OCI-LY7 (cell line): ENCODE data around the gene PEG3. TPM values are rescaled to one million over a fixed set of nuclear protein-coding genes. Genes with fewer than 3 reads are reported as not detected.

Experiments
- BruUV-seq: library from RNA; stranded (reverse); fragments of 400-500 nt; replicated peaks from 2 replicates; lab custom pipeline; 2021; lab: Mats Ljungman, UMichigan
- CTCF ChIA-PET: fragments of 300-600 bp; sonication (Branson Sonifier 250); formaldehyde crosslinking; loops from one replicate; lab custom pipeline; 2022; ENCODE audit warnings: antibody characterized with exemption; ENCODE audit not compliant: unreplicated experiment; lab: Charles Lee
- POLR2A ChIA-PET: fragments of 300-600 bp; sonication (Branson Sonifier 250); formaldehyde crosslinking; loops from one replicate; lab custom pipeline; 2022; ENCODE audit warnings: antibody characterized with exemption; lab: Charles Lee
- DNase-seq: peaks from one replicate; pipeline ENCODE4 v3.0.0-alpha.2; 2015; ENCODE audit warnings: low spot score
- H2AFZ ChIP-seq: fragments of 200-600 bp; sonication (generic), shearing (Covaris generic); 2 replicates; pipeline ENCODE4 v1.6.1; 2014; ENCODE audit warnings: mild to moderate bottlenecking, antibody characterized with exemption, low read length, moderate library complexity
- H3K27ac ChIP-seq: fragments of 200-600 bp; sonication (generic); 2 replicates; pipeline ENCODE4 v1.5.1; 2014; ENCODE audit warnings: mixed run types, low read depth, mild to moderate bottlenecking, moderate library complexity, low read length, inconsistent platforms; ENCODE audit not compliant: poor library complexity, severe bottlenecking
- H3K36me3 ChIP-seq: fragments of 200-600 bp; sonication (generic); 2 replicates; pipeline ENCODE4 v1.6.1; 2014; ENCODE audit warnings: mild to moderate bottlenecking, antibody characterized with exemption, low read length, moderate library complexity, mixed read lengths; ENCODE audit not compliant: insufficient read depth
- H3K4me1 ChIP-seq: fragments of 200-600 bp; sonication (generic); 2 replicates; pipeline ENCODE4 v1.5.1; 2014; ENCODE audit warnings: mild to moderate bottlenecking, low read length; ENCODE audit not compliant: insufficient read depth, poor library complexity, severe bottlenecking
- H3K4me2 ChIP-seq: fragments of 200-600 bp; sonication (generic); 2 replicates; pipeline ENCODE4 v1.6.1; 2014; ENCODE audit warnings: mild to moderate bottlenecking, low read length
- H3K4me3 ChIP-seq: fragments of 200-600 bp; sonication (generic); 2 replicates; pipeline ENCODE4 v1.5.1; 2014; ENCODE audit warnings: mild to moderate bottlenecking, low read depth, low read length; ENCODE audit not compliant: poor library complexity, severe bottlenecking
- H3K79me2 ChIP-seq: fragments of 200-600 bp; sonication (generic); 2 replicates; pipeline ENCODE4 v1.6.1; 2016; ENCODE audit warnings: low read depth, mild to moderate bottlenecking, low read length, moderate library complexity, mixed read lengths; ENCODE audit not compliant: insufficient read depth
- H3K9me2 ChIP-seq: fragments of 200-600 bp; sonication (generic); 2 replicates; pipeline ENCODE4 v1.6.1; 2016; ENCODE audit warnings: mild to moderate bottlenecking, low read length, mixed read lengths; ENCODE audit not compliant: insufficient read depth
- H3K9me3 ChIP-seq: fragments of 200-600 bp; sonication (generic); 2 replicates; pipeline ENCODE4 v1.6.1; 2014; ENCODE audit warnings: mild to moderate bottlenecking, mixed run types, low read length, mixed read lengths
- H4K20me1 ChIP-seq: fragments of 200-600 bp; sonication (generic); 2 replicates; pipeline ENCODE4 v1.6.1; 2014; ENCODE audit warnings: mild to moderate bottlenecking, antibody characterized with exemption, low read length, moderate library complexity, mixed read lengths; ENCODE audit not compliant: insufficient read depth
- CTCF ChIP-seq: fragments of 200-600 bp; sonication (generic); conservative IDR thresholded peaks from 2 replicates; pipeline ENCODE4 v1.5.1; 2014; ENCODE audit warnings: mild to moderate bottlenecking, antibody characterized with exemption, low read length, moderate library complexity, mixed read lengths
- EZH2phosphoT487 ChIP-seq: fragments of 200-600 bp; sonication (generic); IDR thresholded peaks from 2 replicates; pipeline ENCODE4 v1.6.1; 2018; ENCODE audit warnings: low read depth, borderline replicate concordance, mild to moderate bottlenecking, mixed run types, antibody characterized with exemption, low read length, moderate library complexity, mixed read lengths
- intact Hi-C: fragments of 100-400 bp; cut with micrococcal nuclease; formaldehyde crosslinking; loops from one replicate; pipeline ENCODE4 v1.10.0; 2022; ENCODE audit not compliant: unreplicated experiment
- total RNA-seq, 2 experiments: library from RNA; depleted of rRNA in 1 of 2; stranded (reverse); fragments of >200 nt in 1 of 2; shearing (Covaris generic) in 1 of 2; gene quantifications; 2 replicates each; pipeline ENCODE4 v1.2.3, GENCODE V29; 2014 to 2022

The PEG3 gene
- total RNA-seq, 2 experiments from 2014 or later = not detected

GRCh38 chr19:56811480-56811879 lies 29.0 kb downstream of the PEG3 start:
- no peaks in the 10 kb centered on the region for H4K20me1 ChIP-seq
- ChIA-PET POLR2A (no interaction called here), CTCF (no interaction called here)
- H3K4me2 ChIP-seq = no peak overlapping the region
- H3K27ac ChIP-seq = no peak overlapping the region
- no peaks in the 10 kb centered on the region for H3K4me1 ChIP-seq
- DNase-seq = no peak
- H3K9me2 ChIP-seq = no peaks in the 10 kb centered on the region
- intact Hi-C loops = no loop called here
- TF ChIP-seq EZH2phosphoT487 (no peak), CTCF (no peak)
- no peaks in the 10 kb centered on the region for H3K79me2 ChIP-seq
- no peak overlapping the region for H3K4me3 ChIP-seq
- 0 out of 2 replicates have a peak, but pooled peaks cover 5% of the 10 kb centered on the region for H3K9me3 ChIP-seq
- no TSS peak for BruUV-seq
- H2AFZ ChIP-seq = no peak overlapping the region
- no peaks in the 10 kb centered on the region for H3K36me3 ChIP-seq

GRCh38 chr19:56810260-56810659 lies 30.3 kb downstream of the PEG3 start:
- Histone ChIP-seq H3K4me1 (no peaks in the 10 kb centered on the region), H2AFZ (no peak overlapping the region), H3K79me2 (no peaks in the 10 kb centered on the region), H3K36me3 (no peaks in the 10 kb centered on the region), H3K9me2 (no peaks in the 10 kb centered on the region), H3K9me3 (0 out of 2 replicates have a peak, but pooled peaks cover 6% of the 10 kb centered on the region), H3K4me3 (no peak overlapping the region), H3K4me2 (no peak overlapping the region), H3K27ac (no peak overlapping the region), H4K20me1 (no peaks in the 10 kb centered on the region)
- BruUV-seq = no TSS peak
- TF ChIP-seq CTCF = no peak
- TF ChIP-seq EZH2phosphoT487 = no peak
- CTCF ChIA-PET = no interaction called here
- intact Hi-C loops = no loop called here
- POLR2A ChIA-PET = no interaction called here
- no peak for DNase-seq

- Histone ChIP-seq H3K9me2 (no peaks in the 10 kb centered on the region), H2AFZ (no peak overlapping the region), H3K9me3 (0 out of 2 replicates have a peak, but pooled peaks cover 6% of the 10 kb centered on the region), H3K4me3 (no peak overlapping the region), H4K20me1 (no peaks in the 10 kb centered on the region), H3K27ac (no peak overlapping the region), H3K79me2 (no peaks in the 10 kb centered on the region), H3K4me1 (no peaks in the 10 kb centered on the region), H3K36me3 (no peaks in the 10 kb centered on the region), H3K4me2 (no peak overlapping the region)
- no peak for DNase-seq
- intact Hi-C loops = no loop called here
- no peak for TF ChIP-seq CTCF
- no peak for TF ChIP-seq EZH2phosphoT487
- no TSS peak for BruUV-seq
- ChIA-PET POLR2A (no interaction called here), CTCF (no interaction called here)
Measured at GRCh38 chr19:56808717-56809392, 31.7 kb downstream of the PEG3 start.
